ENCODE data around the gene MYO3A.

MYO3A gene

DNA sequence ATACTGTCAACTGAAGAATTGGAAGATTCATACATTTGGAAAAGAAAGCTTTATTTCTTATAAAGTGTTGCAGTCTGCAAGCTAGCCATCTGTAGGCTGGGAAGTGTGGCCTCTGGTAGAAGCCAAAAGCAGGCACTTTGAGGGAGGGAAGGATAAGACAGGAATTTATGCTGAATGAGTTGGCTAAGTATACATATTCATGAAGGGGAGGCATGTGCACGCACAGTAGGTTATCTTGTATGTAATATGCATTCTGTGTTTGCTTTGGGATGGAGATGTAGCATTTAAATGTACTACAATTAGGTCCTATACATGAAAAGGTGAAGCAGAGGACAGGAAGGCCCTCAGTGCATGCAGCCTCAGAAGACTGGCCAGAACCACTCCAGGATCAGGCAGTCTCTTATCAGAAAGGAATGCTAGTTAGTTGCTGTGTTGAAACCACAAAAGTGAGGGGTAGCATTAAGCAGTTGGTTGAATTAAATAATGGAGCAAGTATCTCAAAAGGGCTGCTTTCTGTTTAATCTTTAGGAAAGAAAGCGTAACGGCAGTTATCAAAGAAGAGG, 40.9 kb downstream of the MYO3A start:
- no peaks in the 10 kb centered on the region for H3K36me3 ChIP-seq
- no peaks in the 10 kb centered on the region for H3K27me3 ChIP-seq
- no peaks in the 10 kb centered on the region for H3K4me1 ChIP-seq
- H3K4me3 ChIP-seq, result no peak overlapping the region
- TF ChIP-seq, protein P1, sequence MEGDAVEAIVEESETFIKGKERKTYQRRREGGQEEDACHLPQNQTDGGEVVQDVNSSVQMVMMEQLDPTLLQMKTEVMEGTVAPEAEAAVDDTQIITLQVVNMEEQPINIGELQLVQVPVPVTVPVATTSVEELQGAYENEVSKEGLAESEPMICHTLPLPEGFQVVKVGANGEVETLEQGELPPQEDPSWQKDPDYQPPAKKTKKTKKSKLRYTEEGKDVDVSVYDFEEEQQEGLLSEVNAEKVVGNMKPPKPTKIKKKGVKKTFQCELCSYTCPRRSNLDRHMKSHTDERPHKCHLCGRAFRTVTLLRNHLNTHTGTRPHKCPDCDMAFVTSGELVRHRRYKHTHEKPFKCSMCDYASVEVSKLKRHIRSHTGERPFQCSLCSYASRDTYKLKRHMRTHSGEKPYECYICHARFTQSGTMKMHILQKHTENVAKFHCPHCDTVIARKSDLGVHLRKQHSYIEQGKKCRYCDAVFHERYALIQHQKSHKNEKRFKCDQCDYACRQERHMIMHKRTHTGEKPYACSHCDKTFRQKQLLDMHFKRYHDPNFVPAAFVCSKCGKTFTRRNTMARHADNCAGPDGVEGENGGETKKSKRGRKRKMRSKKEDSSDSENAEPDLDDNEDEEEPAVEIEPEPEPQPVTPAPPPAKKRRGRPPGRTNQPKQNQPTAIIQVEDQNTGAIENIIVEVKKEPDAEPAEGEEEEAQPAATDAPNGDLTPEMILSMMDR (IDR thresholded peaks at IDR 0.05), result no peak
- intact Hi-C loops (cut with DNase I; ENCODE audit: low total_unique reads), result no loop called here
- no peak overlapping the region for H3K27ac ChIP-seq
- DNase-seq, result no peak
- no peaks in the 10 kb centered on the region for H3K9me3 ChIP-seq

DNA sequence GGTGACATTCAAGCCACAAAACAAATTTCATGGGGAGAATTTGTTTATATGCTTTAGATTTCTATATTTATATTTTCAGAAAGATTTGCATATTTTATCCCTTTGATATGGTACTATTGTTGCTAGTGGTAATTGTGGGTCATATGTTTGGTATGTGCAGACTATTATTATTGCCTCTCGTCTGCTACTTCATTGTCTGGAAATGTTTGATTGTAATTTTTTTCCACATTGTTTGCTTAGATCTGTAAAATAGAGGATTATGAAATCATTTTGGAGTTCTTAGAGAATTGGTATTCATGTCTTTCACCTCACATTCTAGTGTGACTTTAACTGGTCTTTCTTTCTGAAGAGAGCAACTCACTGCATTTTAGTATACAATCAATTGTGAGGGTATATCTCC, 44.7 kb downstream of the MYO3A start:
- TF ChIP-seq, protein P1 (IDR thresholded peaks at IDR 0.05), result no peak
- Histone ChIP-seq H3K9me3 (no peaks in the 10 kb centered on the region), H3K27ac (no peak overlapping the region), H3K4me1 (no peaks in the 10 kb centered on the region), H3K27me3 (no peaks in the 10 kb centered on the region), H3K36me3 (no peaks in the 10 kb centered on the region), H3K4me3 (no peak overlapping the region)
- intact Hi-C loops (cut with DNase I; ENCODE audit: low total_unique reads), result no loop called here
- no peak for DNase-seq

DNA sequence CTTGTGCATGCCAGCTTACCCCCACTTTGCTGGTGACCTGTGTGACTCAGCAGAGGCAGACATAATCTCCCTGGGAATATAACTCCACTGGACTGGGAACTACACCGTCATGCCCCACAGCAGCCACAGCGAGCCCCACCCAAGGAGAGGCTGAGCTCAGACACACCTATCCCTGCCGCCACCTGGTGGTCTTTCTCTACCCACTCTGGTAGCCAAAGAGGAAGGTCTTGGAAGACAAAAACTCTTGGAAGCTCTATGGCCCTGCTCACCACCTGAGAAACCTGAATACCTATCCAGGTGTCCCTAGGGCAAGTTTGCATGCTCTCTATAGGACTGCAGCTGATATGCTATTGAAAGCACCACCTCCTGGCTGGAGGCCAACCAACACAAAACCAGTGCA, 48.1 kb downstream of the MYO3A start:
- Histone ChIP-seq H3K4me3 (no peak overlapping the region), H3K27ac (no peak overlapping the region), H3K9me3 (no peaks in the 10 kb centered on the region), H3K27me3 (no peaks in the 10 kb centered on the region), H3K36me3 (no peaks in the 10 kb centered on the region), H3K4me1 (no peaks in the 10 kb centered on the region)
- no peak for DNase-seq
- intact Hi-C loops (cut with DNase I; ENCODE audit: low total_unique reads), result no loop called here
- TF ChIP-seq, protein P1 (IDR thresholded peaks at IDR 0.05), result no peak

DNA sequence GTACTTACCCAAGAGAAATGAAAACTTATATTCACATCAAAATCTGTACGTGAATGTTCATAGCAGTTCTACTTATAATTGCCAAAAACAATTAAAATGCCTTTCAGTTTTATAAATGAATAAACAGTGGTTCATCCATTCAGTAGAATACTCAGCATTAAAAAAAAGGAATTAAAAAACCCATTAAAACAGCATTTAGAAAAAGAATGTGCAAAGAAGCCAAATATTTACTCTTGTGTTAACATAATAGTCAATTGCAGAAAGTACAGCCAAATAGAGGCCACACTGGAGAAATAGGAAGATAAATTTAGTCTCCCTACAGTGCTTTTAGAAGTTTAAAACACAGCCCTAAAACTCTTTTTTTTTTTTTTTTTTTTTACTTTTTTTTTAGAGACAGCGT, 54.6 kb downstream of the MYO3A start:
- H3K4me3 ChIP-seq, result no peak overlapping the region
- H3K9me3 ChIP-seq, result no peaks in the 10 kb centered on the region
- H3K27me3 ChIP-seq, result no peaks in the 10 kb centered on the region
- TF ChIP-seq, protein P1 (IDR thresholded peaks at IDR 0.05), result no peak
- peaks cover 0 to 17% (median 4%) of the 10 kb centered on the region in 4 donors for H3K4me1 ChIP-seq
- no peak for DNase-seq
- no peaks in the 10 kb centered on the region for H3K36me3 ChIP-seq
- intact Hi-C loops (cut with DNase I; ENCODE audit: low total_unique reads), result no loop called here
- no peak overlapping the region for H3K27ac ChIP-seq

DNA sequence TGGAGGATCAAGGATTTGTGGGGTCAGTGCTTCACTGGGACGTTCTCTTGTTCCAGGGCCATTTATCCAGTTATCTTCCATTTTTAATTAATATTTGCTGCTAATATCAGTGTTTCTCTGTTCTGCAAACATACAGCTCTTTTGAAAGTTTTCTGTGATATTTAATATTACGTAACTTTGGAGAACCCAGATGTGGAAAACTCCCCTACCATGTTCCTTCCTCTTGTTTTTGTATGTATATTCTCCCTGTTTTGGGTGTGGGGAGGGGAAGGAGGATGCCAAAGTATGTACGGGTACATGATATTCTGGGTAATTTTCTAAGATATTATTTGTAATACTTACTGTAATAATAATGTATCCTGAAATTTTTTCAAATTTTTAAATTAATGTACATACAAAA, 55.9 kb downstream of the MYO3A start:
- H3K4me3 ChIP-seq, result no peak overlapping the region
- no peak for DNase-seq
- no peak overlapping the region for H3K27ac ChIP-seq
- H3K27me3 ChIP-seq, result no peaks in the 10 kb centered on the region
- TF ChIP-seq, protein P1 (IDR thresholded peaks at IDR 0.05), result no peak
- no peaks in the 10 kb centered on the region for H3K36me3 ChIP-seq
- H3K9me3 ChIP-seq, result no peaks in the 10 kb centered on the region
- intact Hi-C loops (cut with DNase I; ENCODE audit: low total_unique reads), result no loop called here
- peaks cover 0 to 17% (median 4%) of the 10 kb centered on the region in 4 donors for H3K4me1 ChIP-seq
